Keratinocyte (primary cell): ENCODE measurements around the gene ZNRF4. TPM values are rescaled to one million over a fixed set of nuclear protein-coding genes. Genes with fewer than 3 reads are reported as not detected.

Experiments used
- DNase-seq: peaks from one replicate; pipeline ENCODE4 v3.0.0-alpha.2; 2011; ENCODE audit warnings: low read depth, missing footprints, low spot score
- FAIRE-seq: peaks from 2 replicates; lab custom pipeline; 2011; peaks lifted over from hg19 to GRCh38; lab: Jason Lieb, UNC
- H2AFZ ChIP-seq: 2 replicates; pipeline ENCODE4 v1.6.0; 2012; ENCODE audit warnings: low read length, control low read depth, inconsistent platforms; ENCODE audit not compliant: control insufficient read depth
- H3K27ac ChIP-seq: 2 replicates; pipeline ENCODE4 v1.5.1; 2011; ENCODE audit warnings: low read length; ENCODE audit not compliant: control insufficient read depth, insufficient read depth
- H3K27me3 ChIP-seq: 3 replicates; pipeline ENCODE4 v1.6.0; 2011; ENCODE audit warnings: low read length; ENCODE audit not compliant: control insufficient read depth, insufficient read depth; ENCODE audit errors: extremely low read depth
- H3K36me3 ChIP-seq, 2 experiments: 2 replicates in 1 of 2; 3 replicates in 1 of 2; pipeline ENCODE4 v1.5.1; 2011; ENCODE audit warnings: low read length in 2 of 2, mild to moderate bottlenecking in 1 of 2; ENCODE audit not compliant: control insufficient read depth in 2 of 2, insufficient read depth in 2 of 2; ENCODE audit errors: extremely low read depth in 1 of 2
- H3K4me1 ChIP-seq: 3 replicates; pipeline ENCODE4 v1.5.1; 2011; ENCODE audit warnings: low read length; ENCODE audit not compliant: control insufficient read depth, insufficient read depth; ENCODE audit errors: extremely low read depth
- H3K4me2 ChIP-seq: 3 replicates; pipeline ENCODE4 v1.6.0; 2011; ENCODE audit warnings: low read depth, low read length; ENCODE audit not compliant: control insufficient read depth, insufficient read depth; ENCODE audit errors: extremely low read depth
- H3K4me3 ChIP-seq, 3 experiments: fragments of 200-600 bp in 1 of 3; sonication (generic) in 1 of 3; 2 replicates in 2 of 3; 3 replicates in 1 of 3; pipeline ENCODE4 v1.5.1; 2011 to 2016; ENCODE audit warnings: low read length in 3 of 3, mild to moderate bottlenecking in 3 of 3, control low read depth in 2 of 3, inconsistent platforms in 1 of 3, low read depth in 1 of 3, mixed read lengths in 1 of 3, mixed run types in 1 of 3, moderate library complexity in 1 of 3; ENCODE audit not compliant: control insufficient read depth in 2 of 3, insufficient read depth in 2 of 3; ENCODE audit errors: extremely low read depth in 1 of 3
- H3K79me2 ChIP-seq: 2 replicates; pipeline ENCODE4 v1.6.0; 2012; ENCODE audit warnings: low read length; ENCODE audit not compliant: control insufficient read depth, insufficient read depth
- H3K9ac ChIP-seq: 3 replicates; pipeline ENCODE4 v1.6.0; 2011; ENCODE audit warnings: low read length; ENCODE audit not compliant: control insufficient read depth, insufficient read depth; ENCODE audit errors: extremely low read depth
- H3K9me1 ChIP-seq: 3 replicates; pipeline ENCODE4 v1.6.0; 2011; ENCODE audit warnings: low read length; ENCODE audit not compliant: control insufficient read depth, insufficient read depth; ENCODE audit errors: extremely low read depth
- H3K9me3 ChIP-seq: 2 replicates; pipeline ENCODE4 v1.5.1; 2012; ENCODE audit warnings: low read depth, low read length; ENCODE audit not compliant: control insufficient read depth
- H4K20me1 ChIP-seq: 3 replicates; pipeline ENCODE4 v1.6.0; 2011; ENCODE audit warnings: low read length; ENCODE audit not compliant: control insufficient read depth, insufficient read depth; ENCODE audit errors: extremely low read depth
- CTCF ChIP-seq, 3 experiments: IDR thresholded peaks in 1 of 3; conservative IDR thresholded peaks in 1 of 3; optimal IDR thresholded peaks in 1 of 3; 2 replicates in 2 of 3; 3 replicates in 1 of 3; pipeline versions ENCODE3 to v1.5.1; 2011; ENCODE audit warnings: low read length in 3 of 3, mild to moderate bottlenecking in 3 of 3, moderate library complexity in 2 of 3, control low read depth in 1 of 3, inconsistent platforms in 1 of 3; ENCODE audit not compliant: insufficient read depth in 2 of 3; ENCODE audit errors: extremely low read depth in 1 of 3
- EZH2 ChIP-seq: IDR thresholded peaks from one replicate; pipeline ENCODE4 v1.6.1; 2012; ENCODE audit warnings: inconsistent platforms, mild to moderate bottlenecking, low read length, moderate library complexity
- dilution Hi-C: fragments of 300-500 bp; cut with MboI; formaldehyde crosslinking; loops from one replicate; pipeline ENCODE4 v1.7.0; 2020; ENCODE audit warnings: low sequenced_read_pairs; ENCODE audit not compliant: extremely low pct_ligation_motif_present
- polyA plus RNA-seq, 5 experiments: library from polyadenylated mRNA; depleted of rRNA in 3 of 5; stranded (reverse) in 3 of 5; stranded (forward) in 1 of 5; unstranded in 1 of 5; fragments of >200 nt; gene quantifications; 1 replicate in 1 of 5; 2 replicates in 3 of 5; 3 replicates in 1 of 5; pipeline versions ENCODE4 v1.2.1 to v1.2.3, GENCODE V29; 2011 to 2012; ENCODE audit warnings: missing spikeins in 2 of 5, low read depth in 1 of 5, low replicate concordance in 1 of 5

The ZNRF4 gene
- polyA plus RNA-seq, 1 donor (not counting 4 experiments of a cell fraction or from before 2014, with no cell fraction given): not detected

DNA sequence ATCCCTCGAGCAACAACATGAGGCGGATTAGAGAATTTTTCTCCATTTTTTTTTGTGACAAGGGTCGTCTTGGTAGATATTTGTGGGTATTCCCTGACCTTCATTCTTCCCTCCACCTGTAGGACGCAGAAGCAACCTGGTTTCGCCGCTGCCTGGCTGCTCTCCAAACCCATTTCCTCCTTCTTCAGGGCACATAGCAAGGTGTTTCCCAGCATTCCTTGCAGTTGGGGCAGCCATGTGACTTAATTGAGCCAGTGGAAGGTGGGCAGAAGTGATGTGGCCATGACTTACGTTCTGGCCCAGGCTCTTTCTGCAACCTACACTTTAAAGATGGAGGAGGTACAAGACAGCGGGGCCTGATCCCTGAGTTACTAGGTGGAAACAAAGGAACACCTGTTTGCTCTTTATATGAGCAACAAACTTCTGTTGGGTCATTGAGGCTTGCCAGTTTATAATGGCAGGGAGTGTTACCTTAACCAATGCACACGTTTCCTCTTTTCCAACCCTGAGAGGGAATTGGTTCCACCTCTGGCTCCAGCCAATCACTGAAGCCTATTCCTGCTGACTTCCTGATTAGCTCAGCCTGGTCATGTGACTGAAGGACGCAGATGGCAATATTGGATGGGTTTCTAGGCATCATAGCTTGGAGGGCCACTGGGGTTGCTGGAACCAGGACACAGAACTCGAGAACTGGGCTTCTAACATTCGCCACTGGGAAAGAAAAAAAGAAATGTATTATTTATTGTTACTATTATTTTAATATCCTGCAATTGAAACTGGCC, 30.8 kb upstream of the ZNRF4 start:
- Histone ChIP-seq H3K27me3 (no peaks in the 10 kb centered on the region), H3K4me1 (no peaks in the 10 kb centered on the region), H3K79me2 (no peaks in the 10 kb centered on the region), H3K4me2 (no peak overlapping the region), H4K20me1 (no peaks in the 10 kb centered on the region), H3K9me1 (no peaks in the 10 kb centered on the region), H2AFZ (no peak overlapping the region), H3K36me3 (no peaks in the 10 kb centered on the region), H3K4me3 (no peak overlapping the region), H3K9me3 (no peaks in the 10 kb centered on the region), H3K9ac (no peak overlapping the region), H3K27ac (no peak overlapping the region)
- no peak for FAIRE-seq
- DNase-seq: no peak
- dilution Hi-C loops: no loop called here
- no peak for TF ChIP-seq CTCF (optimal IDR thresholded peaks at IDR 0.05 in 1 of 3, IDR thresholded peaks at IDR 0.05 in 1 of 3, conservative IDR thresholded peaks at IDR 0.05 in 1 of 3; ENCODE audit: extremely low read depth in 1 of 3, insufficient read depth in 2 of 3, low read length in 3 of 3)
- TF ChIP-seq EZH2: no peak

- Histone ChIP-seq H3K4me1 (no peaks in the 10 kb centered on the region), H3K36me3 (no peaks in the 10 kb centered on the region), H3K9ac (no peak overlapping the region), H3K79me2 (no peaks in the 10 kb centered on the region), H3K27ac (no peak overlapping the region), H3K4me2 (no peak overlapping the region), H3K27me3 (no peaks in the 10 kb centered on the region), H2AFZ (no peak overlapping the region), H4K20me1 (no peaks in the 10 kb centered on the region), H3K9me3 (no peaks in the 10 kb centered on the region), H3K9me1 (no peaks in the 10 kb centered on the region), H3K4me3 (no peak overlapping the region)
- DNase-seq (no peak), FAIRE-seq (no peak)
- no peak for TF ChIP-seq CTCF (optimal IDR thresholded peaks at IDR 0.05 in 1 of 3, IDR thresholded peaks at IDR 0.05 in 1 of 3, conservative IDR thresholded peaks at IDR 0.05 in 1 of 3; ENCODE audit: extremely low read depth in 1 of 3, insufficient read depth in 2 of 3, low read length in 3 of 3)
- TF ChIP-seq EZH2: no peak
- dilution Hi-C loops: no loop called here
Observed at GRCh38 chr19:5425260-5425659, 30.0 kb upstream of the ZNRF4 start.
